WERI-Rb-1 (cell line): ENCODE data around the gene RET.

Experiments
- DNase-seq: peaks from one replicate; pipeline ENCODE4 v3.0.0-alpha.2; 2020
- H3K27ac ChIP-seq: fragments of 250-450 bp; sonication (Bioruptor Pico); 2 replicates; pipeline ENCODE4 v1.5.1; 2020; ENCODE audit warnings: mild to moderate bottlenecking, moderate library complexity
- H3K27me3 ChIP-seq: fragments of 250-450 bp; sonication (Bioruptor Pico); 2 replicates; pipeline ENCODE4 v1.5.1; 2021; ENCODE audit warnings: mild to moderate bottlenecking, low read depth, moderate library complexity; ENCODE audit not compliant: insufficient read depth, severe bottlenecking
- H3K36me3 ChIP-seq: fragments of 250-450 bp; sonication (Bioruptor Pico); 2 replicates; pipeline ENCODE4 v1.5.1; 2020; ENCODE audit warnings: mild to moderate bottlenecking, moderate library complexity
- H3K4me3 ChIP-seq: 2 replicates; pipeline ENCODE4 v1.5.1; 2011; ENCODE audit warnings: low read depth, mild to moderate bottlenecking, control low read depth, low read length
- H3K9me3 ChIP-seq: fragments of 250-450 bp; sonication (Bioruptor Pico); 2 replicates; pipeline ENCODE4 v1.5.1; 2021; ENCODE audit warnings: mild to moderate bottlenecking, moderate library complexity; ENCODE audit not compliant: severe bottlenecking
- TF ChIP-seq, protein P1 (sequence below): IDR thresholded peaks from 2 replicates; pipeline ENCODE4 v1.5.1; 2011; ENCODE audit warnings: low read depth, mild to moderate bottlenecking, control low read depth, inconsistent platforms, low read length

RET gene

DNA sequence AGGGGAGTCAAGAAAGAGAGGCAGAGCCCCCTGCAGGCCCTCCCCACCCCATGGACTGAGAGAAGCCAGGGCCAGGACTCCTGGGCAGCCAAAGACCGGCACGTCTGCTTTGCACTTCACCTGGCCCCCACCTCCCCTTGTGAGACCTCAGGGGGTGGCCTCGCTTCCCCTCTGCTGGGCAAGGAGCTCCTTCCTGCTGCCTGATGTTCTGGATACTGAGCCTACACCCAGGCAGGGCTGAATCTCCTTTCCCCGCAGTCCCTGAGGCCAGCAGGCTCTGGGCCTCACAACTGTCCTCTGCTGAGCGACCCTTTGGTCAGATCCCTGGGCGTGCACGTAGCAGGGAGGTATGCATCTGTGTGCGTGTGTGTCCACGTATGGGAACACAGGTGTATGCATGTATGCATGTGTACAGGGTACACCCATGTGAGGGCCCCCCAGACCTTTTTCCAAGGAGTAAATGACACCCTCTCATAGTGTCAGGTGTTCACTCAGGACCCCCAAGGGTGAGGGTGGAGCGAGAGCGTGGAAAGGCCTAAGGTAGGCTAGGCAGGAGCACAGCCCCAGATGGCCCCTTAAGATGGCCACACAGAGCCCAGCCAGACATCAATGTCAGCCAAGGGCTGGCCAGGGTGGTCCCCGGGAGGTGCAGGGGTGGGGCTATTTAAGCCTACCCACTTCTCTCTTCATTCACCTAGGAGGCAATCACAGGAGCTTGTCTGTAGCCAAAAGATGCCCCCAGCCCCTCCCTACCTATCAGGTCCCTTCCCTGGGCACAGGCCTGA is 1.9 kb upstream of the RET start:
- no peak overlapping the region for H3K27ac ChIP-seq
- no peaks in the 10 kb centered on the region for H3K36me3 ChIP-seq
- H3K27me3 ChIP-seq, result peaks cover 95% of the 10 kb centered on the region
- TF ChIP-seq, protein P1, sequence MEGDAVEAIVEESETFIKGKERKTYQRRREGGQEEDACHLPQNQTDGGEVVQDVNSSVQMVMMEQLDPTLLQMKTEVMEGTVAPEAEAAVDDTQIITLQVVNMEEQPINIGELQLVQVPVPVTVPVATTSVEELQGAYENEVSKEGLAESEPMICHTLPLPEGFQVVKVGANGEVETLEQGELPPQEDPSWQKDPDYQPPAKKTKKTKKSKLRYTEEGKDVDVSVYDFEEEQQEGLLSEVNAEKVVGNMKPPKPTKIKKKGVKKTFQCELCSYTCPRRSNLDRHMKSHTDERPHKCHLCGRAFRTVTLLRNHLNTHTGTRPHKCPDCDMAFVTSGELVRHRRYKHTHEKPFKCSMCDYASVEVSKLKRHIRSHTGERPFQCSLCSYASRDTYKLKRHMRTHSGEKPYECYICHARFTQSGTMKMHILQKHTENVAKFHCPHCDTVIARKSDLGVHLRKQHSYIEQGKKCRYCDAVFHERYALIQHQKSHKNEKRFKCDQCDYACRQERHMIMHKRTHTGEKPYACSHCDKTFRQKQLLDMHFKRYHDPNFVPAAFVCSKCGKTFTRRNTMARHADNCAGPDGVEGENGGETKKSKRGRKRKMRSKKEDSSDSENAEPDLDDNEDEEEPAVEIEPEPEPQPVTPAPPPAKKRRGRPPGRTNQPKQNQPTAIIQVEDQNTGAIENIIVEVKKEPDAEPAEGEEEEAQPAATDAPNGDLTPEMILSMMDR, result no peak
- DNase-seq, result no peak
- no peaks in the 10 kb centered on the region for H3K9me3 ChIP-seq
- H3K4me3 ChIP-seq, result no peak overlapping the region

DNA sequence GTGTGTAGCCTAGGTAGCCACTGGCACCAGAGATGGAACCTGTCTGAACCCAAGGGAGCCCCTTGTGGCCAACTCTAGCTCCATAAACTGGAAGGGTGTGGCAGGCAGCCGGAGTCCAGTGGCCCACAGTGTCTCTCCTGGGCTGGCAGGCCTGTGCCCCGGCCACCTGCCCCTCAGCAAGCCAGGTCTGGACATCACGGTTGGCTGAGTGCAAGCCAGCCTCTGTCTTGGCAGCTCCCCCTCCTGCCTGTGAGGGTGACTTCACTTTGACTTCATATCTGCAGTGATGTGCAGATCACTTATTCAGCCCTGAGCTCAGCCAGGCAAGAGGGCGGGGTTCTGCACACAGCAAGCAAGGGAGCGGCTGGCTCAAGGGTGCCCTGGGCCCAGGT is 1.3 kb upstream of the RET start:
- TF ChIP-seq, protein P1, result peak; percentile 41
- H3K9me3 ChIP-seq, result no peaks in the 10 kb centered on the region
- no peaks in the 10 kb centered on the region for H3K36me3 ChIP-seq
- no peak overlapping the region for H3K4me3 ChIP-seq
- H3K27me3 ChIP-seq, result peaks cover 95% of the 10 kb centered on the region
- no peak overlapping the region for H3K27ac ChIP-seq
- peak; percentile 20 for DNase-seq

DNA sequence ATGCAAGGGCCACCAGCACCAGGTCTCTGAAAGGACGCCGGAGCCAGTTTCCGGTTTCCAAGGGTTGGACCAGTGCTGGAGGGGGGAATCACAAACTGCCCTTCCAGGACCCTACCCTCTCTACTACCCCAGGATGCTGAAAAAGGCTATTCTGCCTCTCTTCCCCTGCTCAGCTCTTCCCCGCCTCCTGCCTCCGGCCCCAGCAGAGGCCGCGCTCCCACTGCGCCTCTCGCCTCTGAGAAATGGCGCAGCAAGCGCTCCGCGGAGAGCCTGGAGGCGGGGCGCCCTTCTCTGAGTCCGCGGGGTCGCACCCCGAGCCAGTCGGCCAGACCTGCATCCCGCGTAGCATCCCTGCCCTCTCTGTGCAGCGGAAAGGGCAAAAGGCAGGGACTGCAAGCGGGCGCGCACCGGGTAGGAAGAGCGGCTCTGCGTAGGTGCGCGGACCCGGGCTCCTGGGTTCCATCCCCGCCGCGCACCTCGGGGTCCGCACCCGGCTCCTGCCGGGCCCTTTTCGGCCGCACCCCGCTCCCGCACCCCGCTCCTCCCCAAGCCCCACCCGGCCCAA is 476 bp upstream of the RET start:
- Histone ChIP-seq H3K36me3 (no peaks in the 10 kb centered on the region), H3K27ac (no peak overlapping the region), H3K27me3 (peaks cover 92% of the 10 kb centered on the region), H3K4me3 (no peak overlapping the region; the same call in 1 of the 2 replicates), H3K9me3 (no peaks in the 10 kb centered on the region)
- TF ChIP-seq, protein P1, result no peak
- DNase-seq, result no peak

DNA sequence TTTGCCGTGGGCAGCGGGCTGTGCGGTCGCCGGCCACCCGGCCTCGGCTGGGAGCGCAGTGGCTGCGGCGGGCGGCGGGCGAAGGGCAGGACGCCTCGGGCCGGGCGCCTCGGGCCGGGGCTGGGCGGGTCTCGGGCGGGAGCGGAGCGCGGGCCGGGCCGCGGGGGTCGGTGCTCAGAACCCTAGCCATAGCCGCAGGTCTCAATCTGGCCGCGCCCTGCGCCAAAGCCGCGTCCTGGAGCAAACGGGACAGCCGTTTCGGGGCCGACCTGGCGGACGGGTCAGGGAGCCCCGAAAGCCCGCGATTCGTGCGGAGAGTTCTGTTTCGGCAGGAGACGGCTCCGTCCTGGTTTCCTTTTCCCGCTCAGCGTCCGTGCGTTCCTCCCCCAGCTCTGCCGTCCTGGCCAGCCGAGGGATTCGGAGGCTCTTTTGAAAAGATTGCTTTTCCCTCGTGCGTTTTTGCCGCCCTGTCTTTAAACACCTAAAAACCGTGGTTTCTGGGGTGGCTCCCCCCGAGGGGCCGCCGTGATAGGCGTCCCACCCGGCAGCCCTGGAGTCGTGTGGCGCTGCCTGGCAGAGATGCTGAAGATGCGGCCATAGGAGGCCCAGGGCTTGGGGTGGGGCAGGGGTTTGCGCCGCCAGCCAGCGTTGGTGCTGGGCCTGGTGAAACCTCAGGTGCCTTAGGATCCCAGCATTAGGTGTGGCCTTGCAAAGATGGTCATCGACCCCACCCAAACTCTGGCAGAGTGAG is 727 bp downstream of the RET start:
- no peak for DNase-seq
- Histone ChIP-seq H3K36me3 (no peaks in the 10 kb centered on the region), H3K27ac (no peak overlapping the region), H3K4me3 (no peak overlapping the region), H3K27me3 (peaks cover 92% of the 10 kb centered on the region), H3K9me3 (no peaks in the 10 kb centered on the region)
- TF ChIP-seq, protein P1, result no peak

DNA sequence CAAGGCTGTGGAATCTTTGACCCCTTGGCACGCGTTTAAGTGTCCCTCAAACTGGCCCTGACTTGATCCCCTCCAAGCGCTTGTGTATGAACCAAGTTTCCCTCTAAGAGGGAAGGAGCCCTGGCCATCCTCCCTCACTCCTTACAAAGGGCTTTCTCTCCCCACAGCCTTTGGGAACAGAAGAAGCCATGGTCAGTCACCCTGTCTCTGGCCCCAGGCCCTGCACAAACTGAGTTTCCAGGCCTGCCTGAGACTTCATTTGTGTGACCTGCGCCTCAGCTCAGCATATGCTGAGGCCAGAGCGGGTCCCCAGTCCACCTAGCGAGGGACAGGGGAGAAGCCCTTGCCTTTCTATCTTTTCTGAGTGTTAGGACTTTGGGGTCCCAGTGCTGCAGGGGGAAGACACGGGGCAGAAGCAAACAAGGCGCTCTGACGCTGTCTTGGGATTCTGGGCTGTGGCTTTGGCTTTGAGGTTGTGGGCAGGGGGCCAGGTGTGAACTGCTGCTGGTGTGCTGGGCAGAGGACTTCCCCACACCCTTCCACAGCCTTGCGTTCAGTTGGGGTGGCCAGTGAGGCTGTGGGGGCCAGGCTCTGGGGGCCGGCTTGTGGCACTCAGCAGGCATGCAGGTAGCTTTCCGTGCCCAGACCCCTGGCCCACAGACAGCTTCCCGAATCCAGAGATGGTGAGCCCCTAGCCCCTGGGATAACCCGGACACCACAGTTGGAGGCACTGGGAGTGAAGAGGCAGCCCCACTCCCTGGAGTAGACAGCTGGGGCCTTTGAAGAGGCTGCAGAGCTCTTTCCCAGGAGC is 1.5 kb downstream of the RET start:
- TF ChIP-seq, protein P1, result no peak
- peaks cover 92% of the 10 kb centered on the region for H3K27me3 ChIP-seq
- DNase-seq, result no peak

More for the DNA sequence above, 1.5 kb downstream of the RET start:
- Histone ChIP-seq H3K9me3 (no peaks in the 10 kb centered on the region), H3K36me3 (no peaks in the 10 kb centered on the region), H3K4me3 (no peak overlapping the region), H3K27ac (no peak overlapping the region)
